HepG2 (cell line): ENCODE data around the gene NDUFS7. TPM values are rescaled to one million over a fixed set of nuclear protein-coding genes. Genes with fewer than 3 reads are reported as not detected.
A peak's percentile ranks its signal among the peaks of the same experiment; 100 is the strongest.

Source experiments
- ATAC-seq: fragments of 200-7000 bp; cut with Tn5 transposase; 3 replicates; pipeline ENCODE4 v1.9.1; 2020; ENCODE audit warnings: mild to moderate bottlenecking, moderate library complexity
- BruUV-seq: library from RNA; stranded (reverse); fragments of 400-500 nt; replicated peaks from 2 replicates; lab custom pipeline; 2021; lab: Mats Ljungman, UMichigan
- CTCF ChIA-PET: fragments of 300-600 bp; formaldehyde crosslinking; extraction: SDS; loops from one replicate; lab custom pipeline; 2021; ENCODE audit warnings: low total read pairs, inconsistent platforms, low intra/inter-chr PET ratio; lab: Yijun Ruan, JAX
- POLR2A ChIA-PET: fragments of 350-600 bp; sonication (Branson Sonifier 250); formaldehyde crosslinking; loops from one replicate; lab custom pipeline; 2020; ENCODE audit warnings: antibody characterized with exemption, inconsistent platforms; lab: Yijun Ruan, JAX
- DNase-seq: peaks from one replicate; pipeline ENCODE4 v3.0.0-alpha.2; 2015; ENCODE audit warnings: low spot score
- FAIRE-seq: peaks from 3 replicates; lab custom pipeline; 2011; peaks lifted over from hg19 to GRCh38; lab: Jason Lieb, UNC
- H2AFZ ChIP-seq: one replicate; pipeline ENCODE4 v1.6.1; 2011; ENCODE audit warnings: low read length, inconsistent platforms
- H3K27ac ChIP-seq: fragments of 300-600 bp; 3 replicates; pipeline ENCODE4 v1.8.0; 2011; ENCODE audit warnings: mixed run types, mild to moderate bottlenecking, mixed read lengths, low read length, inconsistent platforms; ENCODE audit not compliant: insufficient read depth; ENCODE audit errors: extremely low read length
- H3K27me3 ChIP-seq, 2 experiments: fragments of 200-600 bp in 1 of 2; 2 replicates in 1 of 2; 3 replicates in 1 of 2; pipeline versions ENCODE4 v1.6.0 to v1.8.0; 2011; ENCODE audit warnings: low read length in 2 of 2, mild to moderate bottlenecking in 2 of 2, moderate library complexity in 2 of 2, inconsistent platforms in 1 of 2; ENCODE audit not compliant: insufficient read depth in 2 of 2, control insufficient read depth in 1 of 2
- H3K36me3 ChIP-seq, 2 experiments: fragments of 200-600 bp in 1 of 2; replicated peaks in 1 of 2; 2 replicates in 1 of 2; 3 replicates in 1 of 2; pipeline versions ENCODE4 v1.5.1 to v1.8.0; 2011; ENCODE audit warnings: low read length in 2 of 2, inconsistent platforms in 1 of 2; ENCODE audit not compliant: insufficient read depth in 2 of 2, control insufficient read depth in 1 of 2
- H3K4me1 ChIP-seq: 2 replicates; pipeline ENCODE4 v1.5.1; 2012; ENCODE audit warnings: low read length, inconsistent platforms; ENCODE audit not compliant: insufficient read depth
- H3K4me2 ChIP-seq: 2 replicates; pipeline ENCODE4 v1.6.0; 2011; ENCODE audit warnings: low read depth, low read length, inconsistent platforms
- H3K4me3 ChIP-seq, 3 experiments: fragments of 200-600 bp in 1 of 3; sonication (generic), shearing (Covaris generic) in 1 of 3; replicated peaks in 1 of 3; 2 replicates each; pipeline ENCODE4 v1.5.1; 2011 to 2016; ENCODE audit warnings: low read length in 3 of 3, inconsistent platforms in 2 of 3, low read depth in 2 of 3, mild to moderate bottlenecking in 2 of 3, control low read depth in 1 of 3, mixed read lengths in 1 of 3; ENCODE audit not compliant: insufficient read depth in 1 of 3
- H3K79me2 ChIP-seq: one replicate; pipeline ENCODE4 v1.6.1; 2011; ENCODE audit warnings: low read length, inconsistent platforms; ENCODE audit not compliant: insufficient read depth
- H3K9ac ChIP-seq: 2 replicates; pipeline ENCODE4 v1.6.0; 2011; ENCODE audit warnings: mild to moderate bottlenecking, low read depth, low read length, inconsistent platforms; ENCODE audit not compliant: insufficient read depth
- H3K9me3 ChIP-seq: 2 replicates; pipeline ENCODE4 v1.5.1; 2012; ENCODE audit warnings: mild to moderate bottlenecking, low read length
- H4K20me1 ChIP-seq: 2 replicates; pipeline ENCODE4 v1.6.0; 2011; ENCODE audit warnings: inconsistent platforms, mild to moderate bottlenecking, low read length, moderate library complexity; ENCODE audit not compliant: insufficient read depth
- AGO2 ChIP-seq: fragments of 200-400 bp; formaldehyde crosslinking; optimal IDR thresholded peaks from 2 replicates; pipeline ENCODE3; 2017; ENCODE audit warnings: mild to moderate bottlenecking, low read depth, low read length, moderate library complexity
- BRD4 ChIP-seq: sonication (generic); formaldehyde crosslinking; IDR thresholded peaks from 2 replicates; pipeline ENCODE4 v1.4.0; 2020; ENCODE audit warnings: missing genetic modification reagents
- ELF3 ChIP-seq: IDR thresholded peaks from 2 replicates; pipeline ENCODE4 v1.6.1; 2016; ENCODE audit warnings: missing genetic modification reagents, missing compliant biosample characterization
- EP300 ChIP-seq, 3 experiments: sonication (generic) in 1 of 3; formaldehyde crosslinking in 1 of 3; IDR thresholded peaks; 2 replicates each; pipeline versions ENCODE4 v1.5.1 to v1.6.1; 2011 to 2020; ENCODE audit warnings: low read depth in 2 of 3, low read length in 2 of 3, borderline replicate concordance in 1 of 3, improper control_type of control experiment in 1 of 3, mild to moderate bottlenecking in 1 of 3, missing genetic modification reagents in 1 of 3, moderate library complexity in 1 of 3
- FOXA1 ChIP-seq, 2 experiments: fragments of 450-650 bp in 1 of 2; sonication (generic) in 1 of 2; formaldehyde crosslinking in 1 of 2; IDR thresholded peaks; 2 replicates each; pipeline versions ENCODE4 v1.4.0 to v1.6.1; 2016 to 2020; ENCODE audit warnings: missing genetic modification reagents in 1 of 2
- MED1 ChIP-seq: sonication (generic); formaldehyde crosslinking; IDR thresholded peaks from 2 replicates; pipeline ENCODE4 v1.4.0; 2020; ENCODE audit warnings: missing genetic modification reagents
- NFIB ChIP-seq: sonication (generic); formaldehyde crosslinking; IDR thresholded peaks from 2 replicates; pipeline ENCODE4 v1.9.0; 2021; ENCODE audit warnings: missing genetic modification reagents, mild to moderate bottlenecking, borderline replicate concordance
- RBFOX2 ChIP-seq: fragments of 200-400 bp; formaldehyde crosslinking; IDR thresholded peaks from 2 replicates; pipeline ENCODE4 v1.6.1; 2017; ENCODE audit warnings: low read depth, mild to moderate bottlenecking, low read length
- RFX5 ChIP-seq: IDR thresholded peaks from 2 replicates; pipeline ENCODE4 v1.6.1; 2011; ENCODE audit warnings: low read depth, low read length, improper control_type of control experiment
- ZBTB42 ChIP-seq: sonication (generic); formaldehyde crosslinking; IDR thresholded peaks from 2 replicates; pipeline ENCODE4 v1.5.0; 2020; ENCODE audit warnings: mild to moderate bottlenecking, missing genetic modification reagents
- ZNF280B ChIP-seq: sonication (generic); formaldehyde crosslinking; IDR thresholded peaks from 2 replicates; pipeline ENCODE4 v1.5.0; 2020; ENCODE audit warnings: missing genetic modification reagents, mild to moderate bottlenecking, borderline replicate concordance
- ZNF362 ChIP-seq: sonication (generic); formaldehyde crosslinking; IDR thresholded peaks from 2 replicates; pipeline ENCODE4 v1.4.0; 2020; ENCODE audit warnings: missing genetic modification reagents, mild to moderate bottlenecking, borderline replicate concordance
- ZNF367 ChIP-seq: sonication (generic); formaldehyde crosslinking; IDR thresholded peaks from 2 replicates; pipeline ENCODE4 v1.4.0; 2020; ENCODE audit warnings: missing genetic modification reagents, borderline replicate concordance
- ZNF563 ChIP-seq: sonication (generic); formaldehyde crosslinking; IDR thresholded peaks from 2 replicates; pipeline ENCODE4 v1.8.0; 2022; ENCODE audit warnings: mild to moderate bottlenecking, moderate library complexity, missing genetic modification reagents
- ZNF570 ChIP-seq: sonication (generic); formaldehyde crosslinking; IDR thresholded peaks from 2 replicates; pipeline ENCODE4 v1.4.0; 2020; ENCODE audit warnings: mild to moderate bottlenecking, missing genetic modification reagents, borderline replicate concordance
- ZNF674 ChIP-seq: sonication (generic); formaldehyde crosslinking; IDR thresholded peaks from 2 replicates; pipeline ENCODE4 v1.5.0; 2020; ENCODE audit warnings: low read depth, mild to moderate bottlenecking, missing genetic modification reagents
- ZNF713 ChIP-seq: sonication (generic); formaldehyde crosslinking; IDR thresholded peaks from 2 replicates; pipeline ENCODE4 v1.4.0; 2020; ENCODE audit warnings: mild to moderate bottlenecking, missing genetic modification reagents
- ZSCAN29 ChIP-seq: sonication (generic); formaldehyde crosslinking; conservative IDR thresholded peaks from 2 replicates; pipeline ENCODE4 v1.4.0; 2020; ENCODE audit warnings: mild to moderate bottlenecking, missing genetic modification reagents
- WGBS: methylation state at CpG from one replicate; pipeline ENCODE4 v1.1.6; 2017; ENCODE audit warnings: low lambda C conversion rate; 5-methylcytosine and 5-hydroxymethylcytosine counted together
- in situ Hi-C: cut with HindIII; loops from 2 replicates; pipeline ENCODE4 v1.10.0; 2017; ENCODE audit warnings: low pct_unique_long_range_greater_than_20kb; ENCODE audit not compliant: extremely low pct_ligation_motif_present
- intact Hi-C: fragments of 100-400 bp; cut with micrococcal nuclease; formaldehyde crosslinking; loops from one replicate; pipeline ENCODE4 v1.10.0; 2022; ENCODE audit not compliant: unreplicated experiment
- polyA plus RNA-seq, 8 experiments: library from polyadenylated mRNA; depleted of rRNA in 3 of 8; stranded (reverse) in 7 of 8; unstranded in 1 of 8; fragments of >200 nt; fragmentation: Illumina TruSeq in 4 of 8; extraction: Trizol in 4 of 8; gene quantifications; 2 replicates each; pipeline versions ENCODE4 v1.2.1 to v1.2.3, GENCODE V29; 2011 to 2016; ENCODE audit warnings: low read depth in 4 of 8, missing spikeins in 1 of 8, mixed read lengths in 1 of 8; ENCODE audit not compliant: insufficient read depth in 1 of 8
- total RNA-seq, 5 experiments: library from RNA; depleted of rRNA; stranded (reverse); fragments of >200 nt; fragmentation: Illumina TruSeq; extraction: Trizol; gene quantifications; 2 replicates each; pipeline ENCODE4 v1.2.3, GENCODE V29; 2016; ENCODE audit warnings: low read depth in 1 of 5

NDUFS7 gene
- total and polyA plus RNA-seq, 2 of the 13 experiments (the other 11 are each of a cell fraction or from before 2014, with no cell fraction given) = 34.3 to 66.9 TPM

- 0 out of 2 replicates have a peak, but pooled peaks have one; percentile 11 for TF ChIP-seq ZNF713
- peak; percentile 93 for TF ChIP-seq RBFOX2
- TF ChIP-seq BRD4 (CRISPR knock-in tag) = peak; percentile 79
- TF ChIP-seq, all 625 proteins: peak for 81
Measured at GRCh38 chr19:1401138-1401888, 17.6 kb downstream of the NDUFS7 start, which contains the start of gene GAMT (continued).

GRCh38 chr19:1401889-1402217 is 18.1 kb downstream of the NDUFS7 start:
- Histone ChIP-seq H3K79me2 (no peaks in the 10 kb centered on the region), H3K4me1 (peaks cover 52% of the 10 kb centered on the region), H3K36me3 (0 out of 5 replicates have a peak, but pooled peaks cover 0 to 2% of the 10 kb centered on the region in 2 experiments), H2AFZ (no peak overlapping the region), H4K20me1 (no peaks in the 10 kb centered on the region), H3K4me2 (peak overlapping the region; percentile 98), H3K9ac (peak overlapping the region; percentile 67), H3K27ac (no peak overlapping the region), H3K4me3 (peak overlapping the region; percentile 70 to 91 (median 78)), H3K27me3 (no peaks in the 10 kb centered on the region), H3K9me3 (no peaks in the 10 kb centered on the region)
- ChIA-PET CTCF (no interaction called here), POLR2A (no interaction called here)
- 45% methylated on average over 11 of the region's 11 CpGs for WGBS
- DNase-seq = no peak
- ATAC-seq = no peak
- BruUV-seq = no TSS peak
- FAIRE-seq = no peak
- in situ Hi-C loops (no loop called here), intact Hi-C loops (no loop called here)
- no peak for TF ChIP-seq ZNF674 (CRISPR knock-in tag)
- TF ChIP-seq ZSCAN29 (CRISPR knock-in tag) = no peak
- no peak for TF ChIP-seq ZNF570 (CRISPR knock-in tag)
- TF ChIP-seq ZNF563 = no peak
- no peak for TF ChIP-seq ZNF362 (CRISPR knock-in tag)
- TF ChIP-seq ZNF367 (CRISPR knock-in tag) = no peak
- TF ChIP-seq EP300 (IDR thresholded peaks at IDR 0.05; ENCODE audit: low read depth in 2 of 2, low read length in 2 of 2) = no peak
- no peak for TF ChIP-seq EP300 (CRISPR knock-in tag; IDR thresholded peaks at IDR 0.05; ENCODE audit: borderline replicate concordance)
- TF ChIP-seq ZBTB42 = no peak
- TF ChIP-seq FOXA1 (IDR thresholded peaks at IDR 0.05) = no peak
- no peak for TF ChIP-seq FOXA1 (CRISPR knock-in tag; IDR thresholded peaks at IDR 0.05)
- TF ChIP-seq NFIB (CRISPR knock-in tag) = no peak
- TF ChIP-seq MED1 = no peak
- TF ChIP-seq RFX5 = no peak
- no peak for TF ChIP-seq AGO2
- TF ChIP-seq ZNF280B (CRISPR knock-in tag) = no peak
- TF ChIP-seq ELF3 = no peak
